Left cardiac atrium (tissue), 4 donors: ENCODE measurements around the gene AHI1. TPM values are rescaled to one million over a fixed set of nuclear protein-coding genes. Genes with fewer than 3 reads are reported as not detected.
"Not testable (repeated sequence)": the region's sequence is repeated elsewhere in the genome, so short reads cannot be mapped to it uniquely, and the experiment has no call there.

Experiments
- ATAC-seq, 2 donors: fragments of 200-7000 bp; cut with Tn5 transposase; one replicate each; pipeline ENCODE4 v1.9.1; 2020; ENCODE audit warnings: mild to moderate bottlenecking in 2 of 2, moderate library complexity in 2 of 2
- DNase-seq: peaks from one replicate; pipeline ENCODE4 v3.0.0-alpha.2; 2020
- intact Hi-C, 2 donors: fragments of 100-400 bp; cut with DNase I; formaldehyde crosslinking; loops; one replicate each; pipeline versions ENCODE4 v1.14.1 to v1.15.1; 2022 to 2023
- total RNA-seq, 2 donors: library from RNA; stranded (reverse); fragmentation: NEBNext Ultra II Directional; extraction: Animal tissue kit (Norgen Biotek cat#: 25700); gene quantifications; one replicate each; pipeline ENCODE4 v1.2.1, GENCODE V29; 2021
- donor health status: DM: no; HTN: yes; CAD: no.
- donor health status: DM: no; HTN: yes; CAD: no; lungs with severe emphysema.
- donor health status: DM: yes; HTN: yes; CAD: no.
- donor health status: Dilated cardiomyopathy.

Gene AHI1
- total RNA-seq, 2 donors from 2014 or later, result 13.1 to 18.0 TPM

- no peak for ATAC-seq
- no peak for DNase-seq
- intact Hi-C loops, result no loop called here
These were observed 138.6 kb downstream of the AHI1 start for GRCh38 chr6:135358985-135359384.

GRCh38 chr6:135358251-135358821, 139.2 kb downstream of the AHI1 start:
- ATAC-seq, result no peak
- DNase-seq, result no peak

GRCh38 chr6:135354407-135354806, 143.1 kb downstream of the AHI1 start:
- DNase-seq (no peak), ATAC-seq (no peak)
- intact Hi-C loops, result no loop called here

More at GRCh38 chr6:135358251-135358821, 139.2 kb downstream of the AHI1 start:
- intact Hi-C loops, result no loop called here

GRCh38 chr6:135353113-135353512, 144.4 kb downstream of the AHI1 start:
- no peak for DNase-seq
- intact Hi-C loops, result no loop called here
- ATAC-seq, result no peak

GRCh38 chr6:135351635-135352034, 145.9 kb downstream of the AHI1 start:
- ATAC-seq (no peak), DNase-seq (no peak)
- intact Hi-C loops, result no loop called here

- ATAC-seq (no peak), DNase-seq (no peak)
- intact Hi-C loops, result no loop called here
These were observed 149.7 kb downstream of the AHI1 start for GRCh38 chr6:135347887-135348286.

GRCh38 chr6:135346747-135347146, 150.8 kb downstream of the AHI1 start:
- DNase-seq (no peak), ATAC-seq (no peak)
- intact Hi-C loops, result no loop called here

- no peak for DNase-seq
- intact Hi-C loops, result no loop called here
- ATAC-seq, result no peak
These were observed 153.0 kb downstream of the AHI1 start for GRCh38 chr6:135344526-135344925.

GRCh38 chr6:135339920-135340319, 157.6 kb downstream of the AHI1 start:
- intact Hi-C loops, DNase-seq, ATAC-seq: not testable (repeated sequence)

GRCh38 chr6:135334169-135334568, 163.4 kb downstream of the AHI1 start:
- no peak for DNase-seq
- intact Hi-C loops, result no loop called here
- no peak for ATAC-seq

- DNase-seq (no peak), ATAC-seq (no peak)
These were observed 166.5 kb downstream of the AHI1 start for GRCh38 chr6:135331002-135331401.

GRCh38 chr6:135329851-135330803, 167.4 kb downstream of the AHI1 start:
- ATAC-seq (no peak), DNase-seq (no peak)
- intact Hi-C loops, result no loop called here

More at GRCh38 chr6:135331002-135331401, 166.5 kb downstream of the AHI1 start:
- intact Hi-C loops, result no loop called here

- intact Hi-C loops, result no loop called here
- DNase-seq (no peak), ATAC-seq (no peak)
These were observed 169.4 kb downstream of the AHI1 start for GRCh38 chr6:135328136-135328535.

GRCh38 chr6:135325624-135326424, 171.7 kb downstream of the AHI1 start:
- DNase-seq (no peak), ATAC-seq (no peak)
- intact Hi-C loops, result no loop called here

- DNase-seq (no peak), ATAC-seq (no peak)
- intact Hi-C loops, result no loop called here
These were observed 173.0 kb downstream of the AHI1 start for GRCh38 chr6:135324531-135324930.

- intact Hi-C loops, result no loop called here
- ATAC-seq, result no peak
- DNase-seq, result no peak
These were observed 173.6 kb downstream of the AHI1 start for GRCh38 chr6:135323979-135324378.

GRCh38 chr6:135323202-135323668, 174.3 kb downstream of the AHI1 start:
- intact Hi-C loops, result no loop called here
- ATAC-seq, result no peak
- DNase-seq, result no peak

GRCh38 chr6:135322427-135323201, 174.9 kb downstream of the AHI1 start:
- DNase-seq (no peak), ATAC-seq (no peak)
- intact Hi-C loops, result no loop called here
